CD4-positive, alpha-beta T cell treated with Interleukin-17A for 1 hour (primary cell): ENCODE results near the gene PLA2G12A.
"Not testable (repeated sequence)": the region's sequence is repeated elsewhere in the genome, so short reads cannot be mapped to it uniquely, and the experiment has no call there.

ENCODE experiments used
- DNase-seq: peaks from one replicate; pipeline ENCODE4 v3.0.0-alpha.2; 2020

PLA2G12A gene

DNA sequence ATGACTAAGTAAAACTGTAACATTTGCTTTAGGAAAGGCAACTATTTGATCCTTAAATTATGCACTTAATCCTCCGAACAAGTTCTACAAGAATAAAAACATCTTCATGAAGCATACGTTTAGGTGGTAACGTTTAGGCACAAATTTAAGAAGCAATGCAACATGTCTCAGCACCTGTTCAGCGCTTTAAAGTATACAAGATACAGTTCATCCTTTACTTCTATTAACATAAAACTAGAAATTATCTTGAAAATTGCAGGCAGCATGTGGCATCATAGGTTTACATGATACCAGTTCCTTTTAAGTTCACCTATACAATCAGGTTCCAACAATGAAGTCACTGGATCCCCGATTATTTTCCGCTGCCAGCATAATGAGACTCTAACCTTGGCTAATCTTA lies 1.5 kb downstream of the PLA2G12A start:
- no peak for DNase-seq

DNA sequence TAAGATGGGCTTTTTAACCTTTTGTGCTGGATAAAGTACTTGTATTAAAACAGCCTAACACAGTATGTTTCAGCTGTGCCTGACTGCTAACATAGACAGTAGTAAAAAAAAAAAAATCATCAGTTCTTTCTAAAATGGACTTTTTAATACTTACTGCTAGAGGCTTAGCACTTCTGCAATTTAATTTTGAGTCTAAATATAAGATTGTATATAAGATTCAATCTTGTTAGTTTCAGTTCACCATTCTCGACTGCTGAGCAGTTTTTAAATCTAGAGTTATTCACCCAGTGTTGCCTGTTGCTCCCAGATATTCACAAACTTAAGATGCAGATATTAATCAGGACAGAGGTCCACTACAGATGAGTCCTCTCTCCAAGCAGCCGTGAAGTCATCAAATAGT lies 6.8 kb downstream of the PLA2G12A start:
- DNase-seq = no peak

GRCh38 chr4:109722357-109722756 lies 7.5 kb downstream of the PLA2G12A start:
- no peak for DNase-seq

- DNase-seq = no peak
Measured at GRCh38 chr4:109721033-109721432, 8.8 kb downstream of the PLA2G12A start.

DNA sequence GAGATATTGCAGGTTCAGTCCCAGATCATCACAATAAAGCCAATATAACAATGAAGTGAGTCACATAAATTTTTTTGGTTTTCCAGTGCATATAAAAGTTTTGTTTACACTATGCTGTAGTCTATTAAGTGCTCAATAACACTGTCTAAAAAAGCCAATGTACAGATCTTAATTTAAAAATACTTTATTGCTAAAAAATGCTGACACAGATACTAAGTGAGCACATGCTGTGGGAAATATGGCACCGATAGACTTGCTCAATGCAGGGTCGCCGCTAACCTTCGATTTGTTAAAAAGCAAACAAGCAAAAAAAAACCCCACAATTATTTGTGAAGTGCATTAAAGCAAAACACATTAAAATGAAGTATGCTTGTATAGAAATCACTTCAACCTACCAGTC lies 10.3 kb downstream of the PLA2G12A start:
- no peak for DNase-seq

- no peak for DNase-seq
Measured at GRCh38 chr4:109718759-109719158, 11.1 kb downstream of the PLA2G12A start.

- no peak for DNase-seq
Measured at GRCh38 chr4:109713500-109713899, 16.4 kb downstream of the PLA2G12A start.

DNA sequence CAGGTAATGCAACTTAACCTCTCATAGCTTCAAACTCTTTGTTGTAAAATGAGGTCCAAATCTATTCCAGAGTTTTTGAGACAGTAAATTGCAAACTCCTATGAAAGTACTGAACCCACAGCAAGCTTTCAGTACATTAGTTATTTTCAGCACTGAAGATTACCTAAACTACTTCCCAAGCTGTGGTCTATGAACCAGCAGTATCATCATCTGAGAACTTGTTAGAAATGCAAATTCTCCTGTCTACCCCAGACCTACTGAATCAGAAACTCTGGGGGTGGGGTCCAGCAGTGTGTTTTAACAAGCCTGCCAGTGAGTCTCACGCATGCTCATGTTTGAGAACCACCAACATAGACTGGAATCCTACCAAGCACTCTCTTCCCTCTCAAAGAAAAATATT lies 20.9 kb downstream of the PLA2G12A start:
- no peak for DNase-seq

DNA sequence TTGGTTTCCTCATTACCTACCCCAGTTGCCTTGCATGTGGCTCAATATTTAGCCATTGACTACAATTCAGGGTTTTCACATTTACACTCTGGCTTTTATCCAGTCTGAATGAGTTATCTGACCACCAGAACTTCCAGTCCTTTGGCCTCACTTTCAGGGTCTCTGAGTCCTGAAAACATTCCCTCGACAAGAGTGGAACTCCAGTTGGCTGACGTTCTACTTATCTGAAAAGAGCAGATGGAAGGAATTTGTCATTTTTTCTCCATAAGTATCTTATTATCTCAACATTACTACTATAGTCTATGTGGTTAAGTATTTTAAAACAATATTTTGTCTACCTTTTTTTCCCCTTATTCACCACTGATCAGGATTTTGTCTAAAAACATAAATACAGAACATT lies 21.4 kb downstream of the PLA2G12A start:
- no peak for DNase-seq

- DNase-seq = no peak
Measured at GRCh38 chr4:109703664-109704361, 26.1 kb downstream of the PLA2G12A start.

GRCh38 chr4:109702950-109703663 lies 26.8 kb downstream of the PLA2G12A start, which contains the start of gene CASP6:
CASP6 (minus strand) TSS chr4:109703445; CDS start chr4:109703395, 50 bp downstream.
- DNase-seq = peak; percentile 78

GRCh38 chr4:109701566-109702410 lies 28.1 kb downstream of the PLA2G12A start:
- DNase-seq = no peak

DNA sequence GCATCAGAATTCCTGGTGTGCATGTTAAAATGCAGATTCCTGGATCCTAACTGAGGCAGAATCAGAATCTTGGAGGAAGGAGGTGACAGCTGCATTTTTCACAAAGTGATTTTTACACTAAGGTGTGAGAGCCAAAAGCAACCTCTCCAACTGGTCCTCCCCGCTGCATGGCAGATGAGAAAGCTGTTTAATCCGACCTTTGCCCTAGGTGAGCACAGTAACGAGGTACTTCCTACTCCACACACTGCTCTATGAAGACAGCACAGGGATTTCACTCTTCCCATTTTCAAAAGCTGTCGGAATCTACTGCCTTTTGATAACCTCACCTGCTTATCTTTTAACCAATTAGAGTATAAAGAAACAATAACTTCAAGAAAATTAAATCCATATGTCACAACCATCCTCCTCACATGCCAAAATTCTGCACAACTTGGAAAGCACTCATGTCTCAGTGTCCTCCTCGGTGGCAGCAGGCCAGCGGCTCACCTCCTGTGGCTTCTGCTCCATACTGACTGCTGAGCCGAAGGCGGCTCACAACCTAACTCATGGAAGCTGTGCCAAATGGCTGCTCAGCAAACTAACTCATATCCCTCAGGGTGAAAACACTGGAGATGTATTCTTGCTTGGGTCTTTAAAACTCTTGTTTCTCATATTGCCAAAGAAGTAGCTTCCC lies 30.2 kb downstream of the PLA2G12A start:
- DNase-seq = no peak

GRCh38 chr4:109698656-109699055 lies 31.2 kb downstream of the PLA2G12A start:
- no peak for DNase-seq

- no peak for DNase-seq
Measured at GRCh38 chr4:109691411-109691920, 38.4 kb downstream of the PLA2G12A start.

- peak; percentile 45 for DNase-seq
Measured at GRCh38 chr4:109690690-109691410, 39.0 kb downstream of the PLA2G12A start.

GRCh38 chr4:109684727-109685126 lies 45.1 kb downstream of the PLA2G12A start:
- DNase-seq = no peak

DNA sequence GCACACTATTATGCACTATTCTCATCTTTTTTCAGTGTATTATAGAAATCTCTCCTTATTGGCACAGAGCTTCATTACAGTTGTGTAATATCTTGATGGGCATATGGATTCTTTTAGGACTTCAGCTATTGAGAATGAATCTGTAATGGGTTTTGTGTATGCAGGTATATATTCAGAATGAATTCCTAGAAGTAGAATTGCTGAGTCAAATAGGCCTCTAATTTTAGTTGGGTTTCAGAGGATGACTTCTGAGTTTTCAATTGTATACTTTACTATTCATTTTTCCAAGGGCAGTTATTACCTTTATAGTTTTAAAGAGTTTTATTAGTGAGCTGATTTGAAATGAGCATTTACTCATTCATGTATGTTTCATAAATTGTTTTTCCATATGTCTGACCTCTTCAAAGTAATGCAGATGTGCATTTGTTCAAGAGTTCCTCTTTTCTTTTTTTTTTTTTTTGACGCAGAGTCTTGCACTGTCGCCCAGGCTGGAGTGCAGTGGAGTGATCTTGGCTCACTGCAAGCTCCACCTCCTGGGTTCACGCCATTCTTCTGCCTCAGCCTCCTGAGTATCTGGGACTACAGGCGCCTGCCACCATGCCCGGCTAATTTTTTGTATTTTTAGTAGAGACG lies 46.1 kb downstream of the PLA2G12A start:
- DNase-seq = no peak

DNA sequence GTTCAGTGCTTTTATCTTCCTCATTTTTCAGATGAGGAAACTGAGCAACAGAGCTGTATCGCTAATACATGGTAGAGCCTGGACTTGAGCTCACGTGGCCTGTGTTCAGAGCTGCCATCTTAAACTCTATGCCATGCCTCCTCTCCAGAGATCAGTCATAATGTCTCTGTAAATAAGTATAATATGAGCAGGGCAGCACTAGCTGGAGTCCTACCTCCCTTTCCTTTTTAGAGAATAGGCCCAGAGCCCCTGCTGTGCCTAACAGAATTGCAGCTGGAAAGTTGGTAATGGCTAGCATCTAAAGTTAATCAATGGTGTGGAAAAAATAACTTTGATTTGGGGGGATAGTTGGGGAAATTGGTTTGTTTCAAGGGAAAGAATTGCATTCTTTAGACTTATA lies 47.0 kb downstream of the PLA2G12A start:
- DNase-seq = no peak

DNA sequence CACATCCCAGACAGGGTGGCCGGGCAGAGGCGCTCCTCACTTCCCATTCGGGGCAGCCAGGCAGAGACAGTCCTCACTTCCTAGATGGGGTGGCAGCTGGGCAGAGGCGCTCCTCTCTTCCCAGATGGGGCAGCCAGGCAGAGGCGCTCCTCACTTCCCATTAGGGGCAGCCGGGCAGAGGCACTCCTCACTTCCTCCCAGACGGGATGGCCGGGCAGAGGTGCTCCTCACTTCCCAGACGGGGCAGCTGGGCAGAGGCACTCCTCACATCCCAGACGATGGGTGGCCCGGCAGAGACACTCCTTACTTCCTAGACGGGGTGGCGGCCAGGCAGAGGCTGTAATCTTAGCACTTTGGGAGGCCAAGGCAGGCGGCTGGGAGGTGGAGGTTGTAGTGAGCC lies 50.9 kb downstream of the PLA2G12A start:
- DNase-seq = not testable (repeated sequence)

DNA sequence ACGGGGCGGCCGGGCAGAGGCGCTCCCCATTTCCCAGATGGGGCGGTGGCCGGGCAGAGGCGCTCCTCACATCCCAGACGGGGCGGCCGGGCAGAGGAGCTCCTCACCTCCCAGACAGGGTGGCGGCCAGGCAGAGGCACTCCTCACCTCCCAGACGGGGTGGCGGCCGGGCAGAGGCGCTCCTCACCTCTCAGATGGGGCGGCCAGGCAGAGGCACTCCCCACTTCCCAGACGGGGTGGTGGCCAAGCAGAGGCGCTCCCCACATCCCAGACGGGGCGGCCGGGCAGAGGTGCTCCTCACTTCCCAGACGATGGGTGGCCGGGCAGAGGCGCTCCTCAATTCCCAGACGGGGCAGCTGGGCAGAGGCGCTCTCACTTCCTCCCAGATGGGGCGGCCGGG lies 51.4 kb downstream of the PLA2G12A start:
- DNase-seq = not testable (repeated sequence)

DNA sequence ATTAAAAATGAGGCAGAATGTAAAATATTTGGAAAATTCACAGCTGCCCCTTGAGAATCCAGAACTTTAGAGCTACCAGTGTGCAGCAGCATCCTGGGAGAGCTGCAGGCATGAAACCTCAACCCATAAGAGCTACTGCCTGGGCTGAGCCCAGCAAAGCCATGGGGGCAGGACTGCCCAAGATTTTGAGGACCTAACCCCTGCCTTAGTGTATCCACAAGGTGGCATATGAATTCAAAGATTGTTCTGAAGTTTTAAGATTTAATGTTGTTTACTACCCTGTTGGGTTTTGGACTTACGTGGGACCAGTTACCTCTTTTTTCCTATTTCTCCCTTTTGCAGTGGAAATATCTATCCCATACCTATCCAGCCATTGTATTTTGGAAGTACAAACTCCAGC lies 53.0 kb downstream of the PLA2G12A start:
- no peak for DNase-seq
